Measurements from ENCODE around the gene TPCN2.

TPCN2 gene

DNA sequence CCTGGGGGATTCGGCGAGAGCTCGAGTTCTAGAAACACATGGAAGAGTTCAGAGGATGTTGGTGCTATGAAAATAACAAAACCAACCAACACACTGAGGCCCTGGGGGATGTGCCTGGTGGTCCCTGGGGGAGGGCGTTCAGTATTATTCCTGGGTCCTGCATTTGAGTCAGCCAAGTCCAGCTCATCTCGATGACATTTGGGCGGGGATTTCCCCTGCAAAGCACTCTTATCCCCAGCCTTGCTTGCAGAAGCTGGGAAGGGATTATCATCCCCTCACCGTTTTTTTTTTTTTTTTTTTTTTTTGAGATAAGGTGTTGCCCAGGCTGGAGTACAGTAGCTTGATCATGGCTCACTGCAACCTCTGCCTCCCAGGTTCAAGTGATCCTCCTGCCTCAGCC, 104.9 kb downstream of the TPCN2 start:
- TF ChIP-seq, protein P1, sequence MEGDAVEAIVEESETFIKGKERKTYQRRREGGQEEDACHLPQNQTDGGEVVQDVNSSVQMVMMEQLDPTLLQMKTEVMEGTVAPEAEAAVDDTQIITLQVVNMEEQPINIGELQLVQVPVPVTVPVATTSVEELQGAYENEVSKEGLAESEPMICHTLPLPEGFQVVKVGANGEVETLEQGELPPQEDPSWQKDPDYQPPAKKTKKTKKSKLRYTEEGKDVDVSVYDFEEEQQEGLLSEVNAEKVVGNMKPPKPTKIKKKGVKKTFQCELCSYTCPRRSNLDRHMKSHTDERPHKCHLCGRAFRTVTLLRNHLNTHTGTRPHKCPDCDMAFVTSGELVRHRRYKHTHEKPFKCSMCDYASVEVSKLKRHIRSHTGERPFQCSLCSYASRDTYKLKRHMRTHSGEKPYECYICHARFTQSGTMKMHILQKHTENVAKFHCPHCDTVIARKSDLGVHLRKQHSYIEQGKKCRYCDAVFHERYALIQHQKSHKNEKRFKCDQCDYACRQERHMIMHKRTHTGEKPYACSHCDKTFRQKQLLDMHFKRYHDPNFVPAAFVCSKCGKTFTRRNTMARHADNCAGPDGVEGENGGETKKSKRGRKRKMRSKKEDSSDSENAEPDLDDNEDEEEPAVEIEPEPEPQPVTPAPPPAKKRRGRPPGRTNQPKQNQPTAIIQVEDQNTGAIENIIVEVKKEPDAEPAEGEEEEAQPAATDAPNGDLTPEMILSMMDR (IDR thresholded peaks at IDR 0.05; ENCODE audit: low read depth, low read length), result no peak
- TF ChIP-seq, protein P2, sequence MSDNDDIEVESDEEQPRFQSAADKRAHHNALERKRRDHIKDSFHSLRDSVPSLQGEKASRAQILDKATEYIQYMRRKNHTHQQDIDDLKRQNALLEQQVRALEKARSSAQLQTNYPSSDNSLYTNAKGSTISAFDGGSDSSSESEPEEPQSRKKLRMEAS (IDR thresholded peaks at IDR 0.05; ENCODE audit: low read depth, low read length), result no peak
- no peak for TF ChIP-seq MYC (IDR thresholded peaks at IDR 0.05; ENCODE audit: low read depth, low read length)
- no peak for TF ChIP-seq POLR2A (IDR thresholded peaks at IDR 0.05; ENCODE audit: extremely low read depth, insufficient read length)
- DNase-seq (ENCODE audit: low read depth), result no peak
- H3K4me3 ChIP-seq (ENCODE audit: low read depth, low read length), result no peak overlapping the region

DNA sequence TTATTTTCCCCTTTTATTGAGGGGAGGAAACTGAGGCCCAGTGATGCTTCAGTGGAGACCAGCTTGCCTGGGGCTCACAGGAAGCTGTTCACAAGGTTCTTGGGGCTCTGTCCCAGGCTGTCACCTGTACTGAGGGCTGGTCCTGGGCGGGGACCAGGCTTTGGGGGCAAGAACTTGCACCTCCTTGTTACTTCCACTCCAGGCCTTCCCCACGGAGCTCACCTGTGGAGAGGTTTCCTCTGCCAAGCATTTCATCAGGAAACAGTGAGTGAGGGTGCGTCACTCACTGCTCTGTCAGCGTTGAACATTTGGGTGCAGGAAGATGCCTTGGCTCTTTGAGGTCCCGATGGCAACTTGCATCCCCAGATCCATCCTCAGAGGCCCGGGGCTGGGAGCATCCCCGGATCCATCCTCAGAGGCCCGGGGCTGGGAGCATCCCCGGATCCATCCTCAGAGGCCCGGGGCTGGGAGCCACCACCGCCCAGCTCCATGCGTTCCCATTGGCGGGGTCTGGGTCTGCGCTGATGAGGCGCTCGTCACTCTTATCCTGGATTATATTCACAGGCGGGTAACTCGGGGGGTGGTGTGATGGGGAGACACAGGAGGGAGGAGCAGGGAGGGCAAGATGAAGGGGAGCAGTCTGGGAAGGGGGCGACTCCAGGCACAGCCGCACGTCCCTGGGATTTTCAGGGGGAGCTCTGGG, 105.6 kb downstream of the TPCN2 start:
- no peak for DNase-seq (ENCODE audit: low read depth)
- TF ChIP-seq, protein P2 (IDR thresholded peaks at IDR 0.05; ENCODE audit: low read depth, low read length), result no peak
- no peak for TF ChIP-seq MYC (IDR thresholded peaks at IDR 0.05; ENCODE audit: low read depth, low read length)
- no peak for TF ChIP-seq POLR2A (IDR thresholded peaks at IDR 0.05; ENCODE audit: extremely low read depth, insufficient read length)
- TF ChIP-seq, protein P1 (IDR thresholded peaks at IDR 0.05; ENCODE audit: low read depth, low read length), result no peak
- no peak overlapping the region for H3K4me3 ChIP-seq (ENCODE audit: low read depth, low read length)

DNA sequence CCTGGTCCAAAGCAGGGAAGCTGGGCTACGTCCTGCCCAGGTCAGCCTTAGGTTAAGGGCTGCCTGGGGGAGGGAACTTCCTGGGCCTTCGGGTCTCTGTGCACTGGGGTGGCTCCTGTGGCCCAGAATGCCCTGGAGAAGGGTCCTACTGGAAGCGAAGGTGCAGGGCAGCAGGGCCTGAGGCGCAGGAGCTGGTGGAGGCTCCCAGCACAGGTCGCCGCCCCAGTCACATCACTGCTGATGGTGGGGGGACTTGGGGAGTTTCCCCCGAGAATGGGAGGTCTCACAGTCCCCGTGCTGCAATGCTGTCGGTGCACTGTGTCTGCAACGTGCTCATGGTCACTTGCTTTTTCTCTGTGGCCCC, 106.2 kb downstream of the TPCN2 start:
- H3K4me3 ChIP-seq (ENCODE audit: low read depth, low read length), result no peak overlapping the region
- TF ChIP-seq, protein P2 (IDR thresholded peaks at IDR 0.05; ENCODE audit: low read depth, low read length), result no peak
- TF ChIP-seq, protein P1 (IDR thresholded peaks at IDR 0.05; ENCODE audit: low read depth, low read length), result no peak
- no peak for TF ChIP-seq POLR2A (IDR thresholded peaks at IDR 0.05; ENCODE audit: extremely low read depth, insufficient read length)
- no peak for TF ChIP-seq MYC (IDR thresholded peaks at IDR 0.05; ENCODE audit: low read depth, low read length)
- no peak for DNase-seq (ENCODE audit: low read depth)

DNA sequence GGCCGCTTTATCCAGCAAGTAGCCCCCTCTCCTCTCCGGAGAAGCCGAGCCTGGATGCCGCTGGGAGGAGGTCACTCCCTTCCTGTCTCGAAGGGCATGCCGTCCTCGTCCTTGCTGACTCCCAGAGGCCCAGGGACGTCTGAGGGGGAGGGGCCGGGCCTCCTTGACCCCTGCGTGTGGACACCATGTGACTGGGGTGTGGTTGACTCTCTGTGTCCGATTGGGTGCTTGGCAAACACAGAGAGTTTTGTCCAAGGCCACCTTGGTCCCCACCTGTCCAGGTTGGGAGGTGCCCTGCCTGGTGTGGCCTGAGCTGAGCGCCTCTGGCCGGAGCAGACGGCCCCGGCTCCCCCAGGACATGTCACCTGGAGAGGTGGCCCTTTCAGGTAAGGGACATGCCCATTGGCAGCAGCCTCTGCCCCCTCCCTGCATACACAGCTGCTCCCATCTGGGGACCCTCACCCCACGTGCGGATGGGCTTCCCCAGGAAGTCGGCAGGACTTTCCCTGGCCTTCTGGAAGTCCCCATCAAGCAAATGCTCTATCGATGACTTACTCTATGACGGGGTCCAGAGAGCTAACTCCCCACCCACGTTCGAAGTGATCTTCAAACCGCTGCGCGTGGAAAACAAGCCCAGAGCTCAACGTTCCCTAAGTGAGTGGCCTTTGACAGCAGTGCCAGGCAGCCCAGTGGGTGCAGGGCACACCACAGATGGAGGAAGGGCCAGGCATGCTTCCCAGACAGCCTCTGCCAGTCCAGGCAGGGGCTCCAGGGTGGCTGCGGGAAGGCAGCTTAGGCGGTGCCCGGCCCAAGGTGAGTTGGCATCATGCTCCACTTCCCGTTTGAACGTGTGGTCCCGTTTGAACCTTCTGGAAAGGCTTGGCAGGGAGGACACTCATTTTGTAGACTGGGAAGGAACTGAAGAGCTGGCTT, 106.8 kb downstream of the TPCN2 start, which contains the start of gene SMIM38:
Gene SMIM38 (plus strand): TSS at position 634 of the 933 bp plus-strand sequence. CDS start 1,912 bp downstream, outside the sequence.
- TF ChIP-seq MYC (IDR thresholded peaks at IDR 0.05; ENCODE audit: low read depth, low read length) (no peak), POLR2A (IDR thresholded peaks at IDR 0.05; ENCODE audit: extremely low read depth, insufficient read length) (no peak)
- TF ChIP-seq, protein P2 (IDR thresholded peaks at IDR 0.05; ENCODE audit: low read depth, low read length), result no peak
- TF ChIP-seq, protein P1 (IDR thresholded peaks at IDR 0.05; ENCODE audit: low read depth, low read length), result no peak
- no peak for DNase-seq (ENCODE audit: low read depth)
- H3K4me3 ChIP-seq (ENCODE audit: low read depth, low read length), result no peak within 1 kb of the TSS

DNA sequence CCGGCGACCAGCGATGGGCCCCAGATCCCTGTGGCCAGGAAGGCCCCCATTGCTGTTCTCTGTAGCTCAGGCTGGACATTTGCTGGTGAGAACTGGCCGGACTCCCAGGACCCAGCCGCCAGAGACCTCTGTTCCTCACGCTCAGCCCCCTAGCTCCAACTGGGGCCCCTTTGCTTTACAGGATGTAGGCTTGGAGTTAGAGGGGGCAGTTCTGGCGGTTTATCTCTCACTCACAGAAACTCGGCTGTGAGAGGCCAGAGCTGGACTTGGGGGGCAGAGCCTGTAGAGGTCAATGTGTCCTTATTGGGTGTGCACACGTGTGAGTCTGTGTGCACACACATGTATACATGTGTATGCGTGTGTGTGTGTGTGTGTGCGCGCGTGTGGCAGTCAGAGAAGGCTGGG, 107.5 kb downstream of the TPCN2 start:
- TF ChIP-seq, protein P2 (IDR thresholded peaks at IDR 0.05; ENCODE audit: low read depth, low read length), result no peak
- no peak for TF ChIP-seq MYC (IDR thresholded peaks at IDR 0.05; ENCODE audit: low read depth, low read length)
- TF ChIP-seq, protein P1 (IDR thresholded peaks at IDR 0.05; ENCODE audit: low read depth, low read length), result no peak
- TF ChIP-seq POLR2A (IDR thresholded peaks at IDR 0.05; ENCODE audit: extremely low read depth, insufficient read length), result no peak
- no peak for DNase-seq (ENCODE audit: low read depth)
- H3K4me3 ChIP-seq (ENCODE audit: low read depth, low read length), result no peak overlapping the region
